Measurements from ENCODE around the gene ORAI3.
A peak's percentile ranks its signal among the peaks of the same experiment; 100 is the strongest.

Gene ORAI3

GRCh38 chr16:30966033-30966619 lies 17.3 kb downstream of the ORAI3 start:
- H3K4me1 Mint-ChIP-seq, result peaks cover 12% of the 10 kb centered on the region
- peak overlapping the region; percentile 90 for H3K27ac Mint-ChIP-seq
- peaks cover 98% of the 10 kb centered on the region for H3K36me3 Mint-ChIP-seq
- ATAC-seq (no peak), DNase-seq (ENCODE audit: low spot score in 2 of 2) (no peak)
- H3K4me3 Mint-ChIP-seq, result no peak overlapping the region
- no peaks in the 10 kb centered on the region for H3K9me3 Mint-ChIP-seq

DNA sequence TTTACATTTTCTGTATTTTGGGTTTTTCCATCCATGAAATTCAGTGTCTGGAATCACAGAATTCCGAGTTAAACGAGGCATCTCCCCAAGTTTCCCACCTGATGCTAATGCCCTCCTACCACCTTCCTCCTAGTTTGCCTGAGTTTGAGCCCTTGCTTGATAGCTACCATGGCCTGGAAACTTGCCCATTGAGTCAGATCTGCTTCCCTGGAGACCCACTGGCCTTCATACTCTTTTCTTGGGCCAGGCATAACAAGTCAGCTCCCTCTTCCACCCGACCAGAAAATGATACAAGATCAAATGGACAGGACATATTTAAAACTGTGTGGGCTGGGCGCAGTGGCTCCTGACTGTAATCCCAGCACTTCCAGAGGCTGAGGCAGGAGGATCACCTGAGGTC lies 18.9 kb downstream of the ORAI3 start:
- no peak overlapping the region for H3K4me3 Mint-ChIP-seq
- H3K27ac Mint-ChIP-seq, result no peak overlapping the region
- peaks cover 98% of the 10 kb centered on the region for H3K36me3 Mint-ChIP-seq
- no peak for ATAC-seq
- H3K9me3 Mint-ChIP-seq, result no peaks in the 10 kb centered on the region
- no peak for DNase-seq (ENCODE audit: low spot score in 2 of 2)
- H3K4me1 Mint-ChIP-seq, result peaks cover 18% of the 10 kb centered on the region

GRCh38 chr16:30969246-30969842 lies 20.5 kb downstream of the ORAI3 start:
- no peak overlapping the region for H3K4me3 Mint-ChIP-seq
- no peak for ATAC-seq

GRCh38 chr16:30971298-30971697 lies 22.4 kb downstream of the ORAI3 start:
- peaks cover 98% of the 10 kb centered on the region for H3K36me3 Mint-ChIP-seq
- DNase-seq (ENCODE audit: low spot score in 2 of 2) (no peak), ATAC-seq (no peak)
- no peaks in the 10 kb centered on the region for H3K9me3 Mint-ChIP-seq
- H3K4me1 Mint-ChIP-seq, result peaks cover 33% of the 10 kb centered on the region
- peak overlapping the region; percentile 66 for H3K27ac Mint-ChIP-seq
- H3K4me3 Mint-ChIP-seq, result no peak overlapping the region

More at GRCh38 chr16:30969246-30969842, 20.5 kb downstream of the ORAI3 start:
- DNase-seq (ENCODE audit: low spot score in 2 of 2), result no peak
- Mint-ChIP-seq H3K9me3 (no peaks in the 10 kb centered on the region), H3K4me1 (peaks cover 29% of the 10 kb centered on the region), H3K36me3 (peaks cover 98% of the 10 kb centered on the region), H3K27ac (no peak overlapping the region)

GRCh38 chr16:30972872-30973271 lies 24.0 kb downstream of the ORAI3 start:
- DNase-seq (ENCODE audit: low spot score in 2 of 2) (no peak), ATAC-seq (no peak)
- Mint-ChIP-seq H3K4me3 (no peak overlapping the region), H3K27ac (peak overlapping the region; percentile 55), H3K9me3 (no peaks in the 10 kb centered on the region), H3K4me1 (peaks cover 41% of the 10 kb centered on the region), H3K36me3 (peaks cover 98% of the 10 kb centered on the region)

DNA sequence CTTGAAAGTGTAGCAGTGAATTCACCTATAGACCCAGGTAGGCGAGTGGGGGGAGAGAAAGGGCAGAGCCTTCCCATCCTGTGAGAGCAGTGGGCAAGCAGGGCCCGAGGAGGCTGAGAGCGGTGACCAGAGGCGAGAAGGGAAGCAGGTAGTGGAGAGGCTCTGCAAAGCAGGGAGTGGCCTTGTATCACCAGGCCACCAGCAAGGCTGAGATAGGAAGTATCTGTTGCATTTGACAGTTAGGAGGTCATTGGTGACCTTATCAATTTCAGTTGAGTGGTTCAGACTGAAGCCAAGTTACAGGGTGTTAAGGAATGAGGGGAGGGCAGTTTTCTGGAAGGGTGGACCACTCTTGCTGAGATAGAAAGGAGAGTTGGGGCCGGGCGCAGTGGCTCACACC lies 25.5 kb downstream of the ORAI3 start:
- peaks cover 97% of the 10 kb centered on the region for H3K36me3 Mint-ChIP-seq
- H3K27ac Mint-ChIP-seq, result peak overlapping the region; percentile 33
- H3K4me3 Mint-ChIP-seq, result no peak overlapping the region
- no peaks in the 10 kb centered on the region for H3K9me3 Mint-ChIP-seq
- ATAC-seq (no peak), DNase-seq (ENCODE audit: low spot score in 2 of 2) (no peak)
- H3K4me1 Mint-ChIP-seq, result peaks cover 41% of the 10 kb centered on the region

GRCh38 chr16:30976486-30976885 lies 27.6 kb downstream of the ORAI3 start:
- Mint-ChIP-seq H3K27ac (peak overlapping the region; percentile 86), H3K4me1 (peaks cover 35% of the 10 kb centered on the region), H3K4me3 (no peak overlapping the region), H3K9me3 (no peaks in the 10 kb centered on the region), H3K36me3 (peaks cover 92% of the 10 kb centered on the region)
- ATAC-seq, result no peak
- no peak for DNase-seq (ENCODE audit: low spot score in 2 of 2)

GRCh38 chr16:30977502-30977901 lies 28.6 kb downstream of the ORAI3 start:
- Mint-ChIP-seq H3K36me3 (peaks cover 92% of the 10 kb centered on the region), H3K27ac (peak overlapping the region; percentile 86), H3K4me3 (no peak overlapping the region), H3K4me1 (peaks cover 37% of the 10 kb centered on the region), H3K9me3 (no peaks in the 10 kb centered on the region)
- DNase-seq (ENCODE audit: low spot score in 2 of 2) (no peak), ATAC-seq (no peak)

- Mint-ChIP-seq H3K36me3 (peaks cover 78% of the 10 kb centered on the region), H3K27ac (no peak overlapping the region), H3K4me1 (peaks cover 28% of the 10 kb centered on the region)
These were observed 30.5 kb downstream of the ORAI3 start for GRCh38 chr16:30979170-30980022.

GRCh38 chr16:30980023-30980371 lies 31.1 kb downstream of the ORAI3 start:
- Mint-ChIP-seq H3K4me1 (peaks cover 26% of the 10 kb centered on the region), H3K27ac (peak overlapping the region; percentile 54), H3K9me3 (no peaks in the 10 kb centered on the region), H3K4me3 (no peak overlapping the region), H3K36me3 (peaks cover 72% of the 10 kb centered on the region)
- ATAC-seq, result no peak
- DNase-seq (ENCODE audit: low spot score in 2 of 2), result no peak

More at GRCh38 chr16:30979170-30980022, 30.5 kb downstream of the ORAI3 start:
- Mint-ChIP-seq H3K9me3 (no peaks in the 10 kb centered on the region), H3K4me3 (no peak overlapping the region)
- no peak for DNase-seq (ENCODE audit: low spot score in 2 of 2)
- no peak for ATAC-seq

- no peaks in the 10 kb centered on the region for H3K9me3 Mint-ChIP-seq
- peak overlapping the region; percentile 54 for H3K27ac Mint-ChIP-seq
- ATAC-seq (no peak), DNase-seq (ENCODE audit: low spot score in 2 of 2) (no peak)
- peaks cover 26% of the 10 kb centered on the region for H3K4me1 Mint-ChIP-seq
- no peak overlapping the region for H3K4me3 Mint-ChIP-seq
- H3K36me3 Mint-ChIP-seq, result peaks cover 68% of the 10 kb centered on the region
These were observed 31.6 kb downstream of the ORAI3 start for GRCh38 chr16:30980434-30980833.

- Mint-ChIP-seq H3K4me1 (peaks cover 22% of the 10 kb centered on the region), H3K9me3 (no peaks in the 10 kb centered on the region), H3K4me3 (no peak overlapping the region), H3K36me3 (peaks cover 63% of the 10 kb centered on the region), H3K27ac (no peak overlapping the region)
- ATAC-seq (no peak), DNase-seq (ENCODE audit: low spot score in 2 of 2) (no peak)
These were observed 32.1 kb downstream of the ORAI3 start for GRCh38 chr16:30980959-30981358.

- H3K36me3 Mint-ChIP-seq, result peaks cover 45% of the 10 kb centered on the region
- H3K4me1 Mint-ChIP-seq, result peaks cover 10% of the 10 kb centered on the region
- H3K27ac Mint-ChIP-seq, result peak overlapping the region; percentile 86
- no peak for DNase-seq (ENCODE audit: low spot score in 2 of 2)
- no peaks in the 10 kb centered on the region for H3K9me3 Mint-ChIP-seq
- ATAC-seq, result no peak
- no peak overlapping the region for H3K4me3 Mint-ChIP-seq
These were observed 33.9 kb downstream of the ORAI3 start for GRCh38 chr16:30982548-30983288.

DNA sequence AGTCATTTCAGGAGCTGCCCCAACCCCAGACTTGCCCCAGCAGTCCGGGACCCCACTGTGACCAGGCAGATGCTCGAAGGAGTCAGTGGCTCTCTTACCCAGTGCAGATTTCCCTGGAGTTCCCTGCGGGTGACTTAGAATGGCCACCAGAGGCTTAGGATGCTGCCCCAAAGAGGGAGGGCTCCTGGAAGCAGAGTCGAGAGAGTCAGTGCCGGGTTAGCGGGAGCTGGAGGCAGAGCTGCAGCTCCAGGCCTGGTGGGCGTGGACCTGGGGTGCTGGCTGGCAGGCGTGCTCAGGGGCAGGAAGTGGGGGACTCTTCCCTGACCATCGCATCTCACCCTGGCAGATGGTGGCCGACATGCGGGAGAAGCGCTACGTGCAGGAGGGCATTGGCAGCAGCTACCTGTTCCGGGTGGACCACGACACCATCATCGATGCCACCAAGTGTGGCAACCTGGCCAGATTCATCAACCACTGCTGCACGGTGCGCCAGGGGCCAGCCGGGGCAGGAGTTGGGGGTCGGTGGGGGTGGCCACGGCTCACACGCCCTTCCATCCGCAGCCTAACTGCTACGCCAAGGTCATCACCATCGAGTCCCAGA lies 34.5 kb downstream of the ORAI3 start:
- Mint-ChIP-seq H3K4me1 (peaks cover 10% of the 10 kb centered on the region), H3K4me3 (no peak overlapping the region), H3K9me3 (no peaks in the 10 kb centered on the region), H3K27ac (peak overlapping the region; percentile 86), H3K36me3 (peaks cover 38% of the 10 kb centered on the region)
- ATAC-seq (no peak), DNase-seq (ENCODE audit: low spot score in 2 of 2) (no peak)

All from stimulated activated effector memory CD8-positive, alpha-beta T cell treated with anti-CD3 and anti-CD28 coated beads, Interleukin-12 subunit alpha, Interleukin-12 subunit beta, amount 100 ng/mL, for 72 hours (primary cell).